ENCODE measurements around the gene KCTD10. TPM values are rescaled to one million over a fixed set of nuclear protein-coding genes. Genes with fewer than 3 reads are reported as not detected.

KCTD10 gene
- total RNA-seq, 1 donor from 2014 or later, result 80.4 TPM

Other genes with a start within 250 kb of the KCTD10 start
- gene FOXN4, start 168.0 kb downstream of the KCTD10 start, total RNA-seq, result not detected in 3 replicates
- not detected in 3 replicates for gene MYO1H, start 129.4 kb downstream of the KCTD10 start, total RNA-seq
- gene UBE3B, start 334 bp upstream of the KCTD10 start, total RNA-seq, result 32.9 to 39.5 TPM (median 33.8 TPM) in 3 replicates
- gene MMAB, start 96.2 kb upstream of the KCTD10 start, total RNA-seq, result 22.6 to 29.1 TPM (median 23.3 TPM) in 3 replicates
- gene MVK, start 96.5 kb upstream of the KCTD10 start, total RNA-seq, result 11.7 to 14.1 TPM (median 13.7 TPM) in 3 replicates
- 1.0 to 1.5 TPM (median 1.2 TPM) in 3 replicates for gene FAM222A, start 236.5 kb upstream of the KCTD10 start, total RNA-seq